ENCODE results near the gene CAST.
"Not testable (repeated sequence)": the region's sequence is repeated elsewhere in the genome, so short reads cannot be mapped to it uniquely, and the experiment has no call there.

The CAST gene

DNA sequence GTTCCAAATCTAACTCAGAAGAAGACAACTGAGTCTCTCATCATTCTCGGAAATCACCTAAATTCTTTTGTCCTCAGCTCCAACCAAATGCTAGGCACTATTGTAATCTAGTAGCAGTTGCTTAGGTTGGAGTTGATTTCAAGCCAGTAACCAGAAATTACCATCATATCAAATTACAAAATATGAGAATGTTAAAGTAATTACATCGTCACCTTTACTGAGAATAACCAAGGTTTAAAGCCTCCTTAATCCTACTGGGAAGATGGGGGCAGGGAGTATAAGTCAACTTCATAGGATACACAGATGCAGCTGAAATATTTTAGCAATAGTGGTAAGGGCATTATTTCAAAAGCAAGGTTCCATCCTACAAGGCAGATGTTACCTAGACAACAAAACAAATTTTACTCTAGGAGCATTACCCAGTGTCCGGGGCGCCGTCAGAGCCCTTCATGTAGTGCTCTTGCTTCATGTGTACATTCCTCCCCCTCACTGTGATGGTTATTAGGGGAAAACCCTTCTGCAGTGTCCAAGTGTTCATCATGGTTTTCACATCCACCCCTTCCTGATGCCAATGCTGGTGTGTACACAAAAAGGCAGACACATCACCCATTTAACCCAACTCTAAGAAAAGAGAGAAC lies 126.1 kb downstream of the CAST start:
- DNase-seq, result no peak

DNA sequence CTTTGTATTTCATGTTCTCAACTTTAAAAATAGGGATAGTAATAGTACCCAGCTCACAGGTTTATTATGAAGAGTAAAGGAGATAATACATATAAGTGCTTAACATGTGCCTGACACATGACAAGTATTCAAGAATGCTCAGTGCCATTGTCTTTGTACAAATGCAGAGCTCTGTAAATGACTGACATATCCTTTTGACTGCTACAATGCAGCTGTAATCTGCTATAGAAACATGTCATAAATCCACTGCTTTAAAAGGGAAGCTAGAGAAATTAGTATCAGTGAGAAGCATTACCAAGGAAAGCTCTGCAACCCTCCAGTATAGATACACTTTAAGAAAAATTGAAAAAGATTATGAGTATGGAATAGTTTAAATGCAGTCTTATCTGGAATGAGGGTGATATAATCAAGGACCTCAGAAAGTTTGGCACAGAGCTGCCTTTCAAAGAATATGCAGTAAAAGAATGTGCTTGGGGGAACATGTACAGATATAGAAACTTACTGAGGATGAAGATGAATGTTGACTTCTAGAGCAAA lies 127.7 kb downstream of the CAST start:
- no peak for DNase-seq

DNA sequence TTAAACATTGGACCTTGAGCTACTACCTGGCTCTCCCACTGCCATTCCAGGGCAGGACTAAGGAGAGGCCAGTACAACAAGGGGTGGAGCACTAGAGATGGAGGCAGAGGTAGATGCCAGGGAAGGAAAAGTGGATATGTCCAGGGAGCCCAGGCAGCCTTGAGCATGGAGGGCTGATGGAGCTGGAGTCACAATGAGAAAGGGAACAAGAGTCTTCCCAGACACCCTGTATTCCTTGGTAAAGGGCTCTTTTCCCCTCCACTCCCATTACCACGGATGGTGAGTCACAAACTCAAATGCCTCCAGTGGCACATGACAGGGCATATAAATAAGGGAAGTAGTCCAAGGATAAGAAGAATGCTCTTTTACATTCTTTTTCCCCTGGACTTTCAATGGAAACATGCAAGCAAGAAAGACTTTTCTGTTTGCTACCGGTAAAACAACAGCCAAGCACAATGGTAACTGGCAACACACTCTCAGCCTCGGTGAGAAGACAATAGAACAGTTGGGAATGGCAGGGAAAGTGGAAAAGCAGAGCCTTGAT lies 128.9 kb downstream of the CAST start:
- no peak for DNase-seq

DNA sequence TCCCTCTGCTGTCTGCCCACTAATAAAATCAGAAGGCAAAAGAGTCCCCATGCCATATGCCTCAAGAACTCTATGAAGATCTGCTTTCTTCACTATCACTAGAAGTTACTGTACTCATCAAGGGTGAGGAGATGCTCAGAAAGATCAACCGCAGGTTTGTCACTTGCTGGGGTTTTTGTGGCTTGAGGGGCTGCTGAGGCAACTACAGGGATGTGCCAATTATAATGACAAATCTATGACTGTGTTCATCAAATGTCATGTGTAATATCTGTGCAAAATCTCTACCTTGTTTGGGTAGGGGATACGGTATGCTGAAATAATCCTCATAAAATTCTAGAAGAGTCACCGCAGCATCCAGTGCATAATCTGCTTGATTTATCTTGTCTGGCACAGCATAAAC lies 132.6 kb downstream of the CAST start:
- DNase-seq, result no peak

- no peak for DNase-seq
Observed at GRCh38 chr5:96795626-96796025, 133.4 kb downstream of the CAST start.

- no peak for DNase-seq
Observed at GRCh38 chr5:96796434-96796833, 134.3 kb downstream of the CAST start.

DNA sequence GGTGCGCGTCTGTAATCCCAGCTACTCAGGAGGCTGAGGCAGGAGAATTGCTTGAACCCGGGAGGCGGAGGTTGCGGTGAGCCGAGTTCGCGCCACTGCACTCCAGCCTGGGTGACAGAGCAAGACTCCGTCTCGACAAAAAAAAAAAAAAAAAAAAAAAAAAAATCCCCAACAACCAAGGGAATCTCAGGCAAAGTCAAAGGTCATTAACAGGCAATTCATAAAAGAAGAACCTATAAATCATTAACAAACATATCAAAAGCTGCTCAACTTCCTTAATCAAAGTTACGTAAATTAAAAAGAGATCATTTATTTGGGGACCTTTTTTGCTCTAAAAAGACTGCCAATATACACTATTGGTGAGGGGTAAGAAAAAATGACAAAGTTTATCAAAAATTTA lies 139.5 kb downstream of the CAST start:
- DNase-seq, result not testable (repeated sequence)

DNA sequence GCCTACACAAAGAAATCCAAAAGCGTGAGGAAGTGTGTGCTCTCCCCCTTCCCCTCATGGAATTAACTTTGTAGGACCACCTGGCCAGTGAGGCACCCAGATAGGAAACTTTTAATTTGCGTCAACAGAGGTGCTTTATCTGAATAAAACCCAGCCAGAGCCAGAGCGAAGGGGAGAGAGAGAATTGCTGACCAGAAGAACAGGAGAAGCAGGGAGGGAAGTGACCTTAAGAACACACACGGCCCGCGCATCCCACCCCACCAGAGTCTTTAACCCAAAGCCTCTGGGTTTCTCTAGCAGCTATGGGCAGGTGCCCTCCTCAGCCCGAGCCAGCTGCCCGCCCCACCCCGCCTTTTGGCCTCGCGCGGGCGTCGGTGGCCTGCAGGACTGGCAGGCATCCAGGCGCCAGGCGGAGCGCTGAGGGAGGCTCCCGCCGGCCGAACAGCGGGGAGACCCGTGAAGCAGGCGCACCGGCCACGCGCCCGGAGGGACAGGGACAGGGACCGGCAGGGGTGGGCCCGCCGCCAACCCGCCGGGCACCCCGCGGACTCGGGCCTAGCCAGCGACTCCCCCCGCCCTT lies 145.0 kb downstream of the CAST start:
- peak; percentile 70 for DNase-seq

DNA sequence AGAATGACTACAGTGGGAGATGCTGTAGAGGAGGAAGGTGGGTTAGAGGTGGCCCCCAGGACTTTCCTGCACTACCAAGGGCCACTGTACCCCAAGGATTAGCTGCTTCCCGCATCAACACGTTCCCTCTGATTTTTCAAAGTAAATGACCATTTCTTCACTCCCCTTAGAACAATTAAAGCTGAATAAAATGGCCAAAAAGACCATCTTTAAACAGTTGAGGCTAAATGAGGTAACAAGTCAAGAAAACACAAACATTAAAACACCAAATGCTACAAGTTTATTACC lies 146.3 kb downstream of the CAST start:
- DNase-seq, result no peak

- DNase-seq, result no peak
Observed at GRCh38 chr5:96808868-96809558, 146.8 kb downstream of the CAST start.

GRCh38 chr5:96809921-96810320 lies 147.7 kb downstream of the CAST start:
- DNase-seq, result no peak

DNA sequence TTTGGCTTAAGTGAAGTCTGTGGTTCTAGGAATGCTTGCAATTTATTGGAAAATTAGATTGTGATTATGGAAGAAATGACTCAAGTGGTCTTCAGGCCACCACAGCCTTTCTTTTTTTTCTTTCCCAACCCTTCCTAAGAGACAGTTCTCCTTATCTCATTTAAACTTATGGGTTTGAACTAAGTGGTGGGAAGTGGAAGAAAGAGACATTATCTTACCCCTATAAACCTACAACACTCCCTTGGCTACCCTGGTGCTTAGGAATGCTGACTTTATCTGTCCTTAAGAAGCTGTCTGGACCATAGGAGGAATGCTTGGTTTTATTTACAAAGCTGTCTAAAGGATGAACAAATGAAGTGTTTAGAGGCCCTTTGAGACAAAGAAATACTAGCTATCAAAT lies 150.7 kb downstream of the CAST start:
- DNase-seq, result no peak

GRCh38 chr5:96814041-96814440 lies 151.9 kb downstream of the CAST start:
- no peak for DNase-seq

DNA sequence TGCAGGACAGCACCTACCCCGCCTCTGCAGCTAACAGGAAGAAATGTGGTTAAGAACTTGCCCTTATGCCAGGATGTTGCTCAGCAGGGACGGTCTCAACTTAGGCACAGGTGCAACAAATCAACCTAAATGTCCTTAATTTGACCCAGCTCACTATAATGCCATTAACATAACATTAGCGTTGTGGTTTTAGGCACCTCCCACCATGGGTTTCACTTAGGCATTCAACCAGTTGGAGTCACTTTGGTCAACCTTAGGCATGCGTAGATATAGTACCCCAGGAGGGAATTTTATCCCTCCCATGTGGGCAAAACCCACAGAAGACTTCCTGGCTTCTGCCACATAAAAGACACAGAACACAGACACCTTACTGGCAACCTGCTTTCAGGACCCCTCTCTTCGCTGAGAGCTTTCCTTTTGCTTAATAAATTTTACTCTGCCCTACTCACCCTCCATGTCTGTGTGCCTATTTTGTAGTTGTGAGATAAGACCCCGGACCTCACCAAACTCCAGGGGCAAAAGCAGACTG lies 154.3 kb downstream of the CAST start:
- DNase-seq, result no peak

DNA sequence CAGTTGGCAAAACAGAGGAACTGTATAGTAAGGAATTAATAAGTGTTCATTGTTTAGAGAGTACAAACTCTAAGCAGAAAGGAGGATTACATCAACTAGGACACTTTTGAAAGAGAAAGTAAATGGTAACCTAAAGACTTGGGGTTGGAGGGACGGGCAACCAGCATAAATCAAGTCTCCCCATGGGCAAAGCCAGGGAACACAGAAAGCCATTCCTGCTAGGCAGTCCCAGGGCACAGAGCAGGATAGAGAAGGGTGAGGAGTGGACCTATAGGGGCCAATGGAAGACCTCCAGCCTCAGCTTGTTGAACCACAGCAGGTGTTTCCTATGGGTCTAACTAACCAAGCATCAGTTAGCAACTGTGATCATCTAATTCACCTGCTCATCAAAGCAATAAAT lies 154.8 kb downstream of the CAST start:
- DNase-seq, result no peak

- DNase-seq, result no peak
Observed at GRCh38 chr5:96817506-96817905, 155.3 kb downstream of the CAST start.

DNA sequence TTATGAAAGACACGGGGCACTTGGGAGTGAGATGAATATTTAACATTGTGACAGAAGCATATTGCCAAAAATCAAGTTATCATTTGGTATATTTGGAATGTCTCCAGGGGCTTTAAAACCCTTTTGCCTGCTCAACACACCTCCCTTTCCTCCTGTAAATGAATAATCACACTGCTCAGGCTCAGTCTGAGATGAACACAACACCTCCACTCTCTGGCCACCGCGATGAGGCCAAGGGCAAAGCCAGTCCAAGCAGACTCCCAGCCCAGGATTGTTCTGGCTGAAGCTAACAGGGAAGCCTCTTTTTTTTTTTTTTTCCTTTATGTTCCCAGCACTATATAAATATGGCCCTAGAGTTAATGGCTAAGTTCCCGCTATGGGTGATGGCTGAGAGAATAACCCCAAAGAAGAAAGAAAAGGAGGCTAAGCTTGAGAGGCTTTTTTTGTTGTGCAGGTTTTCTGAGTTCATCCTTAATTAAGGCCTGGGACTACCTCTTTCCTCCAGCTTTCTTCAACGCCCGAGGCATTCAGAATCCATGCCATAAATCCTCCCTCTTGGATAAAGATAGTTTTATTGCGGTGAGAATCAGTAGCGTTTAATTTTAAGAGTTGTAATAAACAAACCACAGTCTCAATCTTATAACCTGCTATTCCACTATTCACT lies 156.1 kb downstream of the CAST start:
- no peak for DNase-seq

DNA sequence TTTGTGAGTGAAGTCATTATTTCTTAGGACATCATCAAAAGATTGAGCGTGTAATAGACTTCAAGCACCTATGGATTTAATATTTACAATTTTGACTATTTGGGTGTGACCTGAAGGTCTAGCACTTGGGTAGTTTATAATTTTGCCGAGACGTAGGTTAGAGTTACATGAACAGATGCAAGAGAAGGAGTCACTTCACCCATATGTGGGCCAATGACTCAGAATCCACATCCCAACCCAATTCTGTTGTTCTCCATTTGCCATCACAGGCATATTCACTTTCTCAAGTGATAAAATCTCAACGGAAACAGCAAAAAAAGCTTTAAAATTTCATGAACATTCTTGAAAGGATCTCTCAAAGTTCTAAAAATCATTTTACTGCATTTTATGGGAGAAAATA lies 157.6 kb downstream of the CAST start:
- DNase-seq, result no peak

DNA sequence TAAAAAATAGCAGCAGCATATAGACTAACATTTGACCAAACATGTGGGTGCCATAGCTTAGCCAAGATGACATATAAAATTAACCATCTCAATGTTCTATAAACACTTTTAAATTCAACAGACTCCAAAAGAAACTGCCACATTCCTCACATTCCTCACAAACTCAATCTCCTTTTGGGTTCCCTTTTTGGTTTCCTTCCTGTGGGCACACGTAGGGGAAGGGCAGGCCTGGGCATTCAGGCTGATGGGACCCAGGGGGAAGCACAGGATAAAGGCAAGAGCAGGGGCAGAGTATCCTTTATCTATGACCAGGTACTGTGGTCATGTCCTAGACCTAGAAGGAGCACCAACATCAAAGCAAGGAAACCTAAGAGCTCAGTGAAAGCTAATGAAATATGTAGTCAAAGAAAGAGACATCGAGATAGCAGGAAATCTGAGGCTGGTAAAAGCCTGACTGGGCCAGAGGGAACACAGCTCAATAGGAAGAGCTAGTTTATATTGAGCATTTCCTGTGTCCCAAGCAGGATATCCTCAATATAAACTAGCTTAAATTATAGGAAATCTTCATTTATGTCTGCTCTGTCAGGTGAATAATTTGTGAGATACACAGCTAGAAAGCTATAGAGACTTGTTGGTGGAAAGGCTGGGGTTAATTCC lies 159.2 kb downstream of the CAST start:
- DNase-seq, result no peak

GRCh38 chr5:96822686-96823459 lies 160.7 kb downstream of the CAST start:
- DNase-seq, result no peak

- DNase-seq, result no peak
Observed at GRCh38 chr5:96823900-96824380, 161.8 kb downstream of the CAST start.

Measured in SHP77 treated with DMSO at 0.1 percent for 48 hours (cell line).